Measurements from ENCODE around the gene IGFALS.

The IGFALS gene

GRCh38 chr16:1741553-1742165 lies 51.8 kb downstream of the IGFALS start:
- DNase-seq, result no peak

- no peak for DNase-seq
Measured at GRCh38 chr16:1740781-1741490, 52.6 kb downstream of the IGFALS start.
